CD4-positive, alpha-beta T cell (primary cell): ENCODE data around the gene STX7. TPM values are rescaled to one million over a fixed set of nuclear protein-coding genes. Genes with fewer than 3 reads are reported as not detected.

ENCODE experiments used
- ATAC-seq: fragments of 200-7000 bp; cut with Tn5 transposase; one replicate; pipeline ENCODE4 v1.10.0; 2022; ENCODE audit warnings: mild to moderate bottlenecking; ENCODE audit not compliant: poor library complexity
- CTCF ChIA-PET: fragments of 350-600 bp; sonication (Branson Sonifier 250); formaldehyde crosslinking; loops from one replicate; lab custom pipeline; 2021; ENCODE audit warnings: antibody characterized with exemption, inconsistent platforms; lab: Charles Lee
- POLR2A ChIA-PET: fragments of 350-600 bp; sonication (Branson Sonifier 250); formaldehyde crosslinking; loops from one replicate; lab custom pipeline; 2021; ENCODE audit warnings: antibody characterized with exemption, inconsistent platforms; lab: Charles Lee
- DNase-seq, 14 experiments: peaks; one replicate each; pipeline ENCODE4 v3.0.0-alpha.2; 2013 to 2020; ENCODE audit warnings: mixed read lengths in 2 of 14
- H3K27ac ChIP-seq, 2 donors: one replicate each; pipeline versions ENCODE4 v1.5.1 to v1.7.0; 2013; ENCODE audit warnings: low read length in 2 of 2, low read depth in 1 of 2, mild to moderate bottlenecking in 1 of 2
- H3K27me3 ChIP-seq, 2 experiments: 1 replicate in 1 of 2; 2 replicates in 1 of 2; pipeline versions ENCODE4 v1.6.1 to v1.7.0; 2013; ENCODE audit warnings: low read length in 2 of 2, control low read depth in 1 of 2, mild to moderate bottlenecking in 1 of 2, moderate library complexity in 1 of 2; ENCODE audit not compliant: insufficient read depth in 2 of 2, control insufficient read depth in 1 of 2
- H3K36me3 ChIP-seq: one replicate; pipeline ENCODE4 v1.6.1; 2013; ENCODE audit warnings: low read length, control low read depth; ENCODE audit not compliant: insufficient read depth
- H3K4me1 ChIP-seq: one replicate; pipeline ENCODE4 v1.6.1; 2013; ENCODE audit warnings: low read length, control low read depth; ENCODE audit not compliant: insufficient read depth
- H3K4me3 ChIP-seq: one replicate; pipeline ENCODE4 v1.5.1; 2013; ENCODE audit warnings: mild to moderate bottlenecking, low read length, moderate library complexity
- H3K9me3 ChIP-seq, 2 experiments: 1 replicate in 1 of 2; 2 replicates in 1 of 2; pipeline versions ENCODE4 v1.6.1 to v1.7.0; 2013; ENCODE audit warnings: low read length in 2 of 2, mild to moderate bottlenecking in 2 of 2, control low read depth in 1 of 2, moderate library complexity in 1 of 2; ENCODE audit not compliant: control insufficient read depth in 1 of 2, insufficient read depth in 1 of 2
- H3K27ac Mint-ChIP-seq: one replicate; pipeline ENCODE4 v1.8.0; 2020; ENCODE audit warnings: mixed read lengths
- H3K27me3 Mint-ChIP-seq: one replicate; pipeline ENCODE4 v1.8.0; 2021; ENCODE audit warnings: mixed read lengths
- H3K36me3 Mint-ChIP-seq: one replicate; pipeline ENCODE4 v1.8.0; 2021; ENCODE audit warnings: low read depth, mixed read lengths
- H3K4me1 Mint-ChIP-seq: one replicate; pipeline ENCODE4 v1.8.0; 2021; ENCODE audit warnings: low read depth, mixed read lengths
- H3K4me3 Mint-ChIP-seq: one replicate; pipeline ENCODE4 v1.8.0; 2020; ENCODE audit warnings: mild to moderate bottlenecking, mixed read lengths
- H3K9me3 Mint-ChIP-seq: one replicate; pipeline ENCODE4 v1.8.0; 2020; ENCODE audit warnings: mixed read lengths
- CTCF ChIP-seq: fragments of 200-600 bp; IDR thresholded peaks from one replicate; pipeline ENCODE4 v1.8.0; 2022; ENCODE audit warnings: antibody characterized with exemption, mild to moderate bottlenecking
- intact Hi-C, 2 experiments: fragments of 100-400 bp; cut with DNase I in 1 of 2; cut with micrococcal nuclease in 1 of 2; formaldehyde crosslinking; loops; one replicate each; pipeline versions ENCODE4 v1.15.1 to v1.9.0; 2023 to 2025; cut with DNase I, micrococcal nuclease
- total RNA-seq, 174 experiments: library from RNA in 2 of 174; stranded (reverse) in 2 of 174; gene quantifications; one replicate each; pipeline ENCODE4 v1.2.3 and lab custom pipeline; 2021 to 2026

The STX7 gene
- total RNA-seq, 2 experiments from 2014 or later: 4.3 to 5.9 TPM

DNA sequence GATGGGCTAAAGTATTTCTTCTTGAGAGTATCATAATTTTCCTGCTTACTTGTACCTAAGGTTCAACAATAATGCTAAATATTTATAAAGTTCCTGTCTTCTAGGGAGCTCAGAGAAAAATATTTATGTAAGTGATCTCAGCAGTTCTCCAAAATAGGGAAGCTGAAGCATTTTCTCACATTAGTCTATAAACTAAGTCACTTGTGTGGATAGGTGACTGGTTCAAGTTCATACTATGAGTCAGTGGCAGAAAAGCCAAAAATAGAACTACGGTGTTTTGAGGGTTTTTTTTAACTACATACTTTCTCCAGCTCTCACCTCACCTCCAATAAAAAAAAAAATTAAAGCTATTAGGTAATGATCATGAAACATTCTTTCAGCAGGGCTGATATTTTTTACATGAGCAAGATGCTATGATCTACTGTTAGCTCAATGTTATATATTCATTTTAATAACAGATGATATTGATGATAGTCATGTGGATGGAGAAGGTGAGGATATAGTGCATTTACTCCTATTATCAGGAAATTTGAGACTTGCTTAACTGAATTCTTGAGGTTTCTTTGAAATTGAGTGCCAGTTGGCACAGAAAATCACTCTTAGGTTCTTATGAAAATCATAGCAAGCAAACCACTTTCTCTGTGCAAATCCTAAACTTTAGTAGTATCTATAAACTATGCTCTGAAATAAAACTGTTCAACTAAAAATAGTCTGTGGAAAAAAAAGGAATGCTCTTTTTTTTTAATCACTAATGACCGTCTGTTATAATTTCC lies 107.6 kb downstream of the STX7 start:
- no peak overlapping the region for H3K4me3 Mint-ChIP-seq
- peaks cover 5% of the 10 kb centered on the region for H3K4me1 Mint-ChIP-seq
- H3K27ac Mint-ChIP-seq: no peak overlapping the region
- no peak for TF ChIP-seq CTCF
- ATAC-seq: no peak
- DNase-seq: no peak
- ChIA-PET POLR2A (interaction anchor here (0.6 kb wide), 1 partner anchor 28 kb away, joined by 3 read pairs; no protein-coding TSS in a partner anchor), CTCF (no interaction called here)
- peaks cover 3% of the 10 kb centered on the region for H3K9me3 Mint-ChIP-seq
- H3K27me3 Mint-ChIP-seq: peaks cover 74% of the 10 kb centered on the region
- no peaks in the 10 kb centered on the region for H3K36me3 Mint-ChIP-seq
- Histone ChIP-seq H3K27me3 (peaks cover 21 to 35% of the 10 kb centered on the region in 2 experiments), H3K36me3 (no peaks in the 10 kb centered on the region), H3K4me3 (no peak overlapping the region), H3K9me3 (no peaks in the 10 kb centered on the region), H3K27ac (no peak overlapping the region), H3K4me1 (peaks cover 12% of the 10 kb centered on the region)
- intact Hi-C loops: no loop called here

GRCh38 chr6:132404736-132405135 lies 108.2 kb downstream of the STX7 start:
- H3K27me3 Mint-ChIP-seq: peaks cover 74% of the 10 kb centered on the region
- no peak overlapping the region for H3K27ac Mint-ChIP-seq
- no peak for TF ChIP-seq CTCF
- Histone ChIP-seq H3K4me3 (no peak overlapping the region), H3K36me3 (no peaks in the 10 kb centered on the region), H3K27me3 (peaks cover 25 to 41% of the 10 kb centered on the region in 2 experiments), H3K27ac (no peak overlapping the region), H3K4me1 (peaks cover 12% of the 10 kb centered on the region), H3K9me3 (no peaks in the 10 kb centered on the region)
- no peaks in the 10 kb centered on the region for H3K36me3 Mint-ChIP-seq
- CTCF ChIA-PET: no interaction called here
- H3K4me1 Mint-ChIP-seq: peaks cover 8% of the 10 kb centered on the region
- DNase-seq: no peak
- POLR2A ChIA-PET: interaction anchor here (0.6 kb wide), 1 partner anchor 28 kb away, joined by 3 read pairs; no protein-coding TSS in a partner anchor
- intact Hi-C loops: no loop called here
- H3K9me3 Mint-ChIP-seq: peaks cover 3% of the 10 kb centered on the region
- H3K4me3 Mint-ChIP-seq: no peak overlapping the region
- ATAC-seq: no peak

- H3K36me3 ChIP-seq: no peaks in the 10 kb centered on the region
- no peak for TF ChIP-seq CTCF
- H3K9me3 Mint-ChIP-seq: peaks cover 3% of the 10 kb centered on the region
Measured at GRCh38 chr6:132404330-132404729, 108.6 kb downstream of the STX7 start.

More at GRCh38 chr6:132404330-132404729, 108.6 kb downstream of the STX7 start:
- peaks cover 78% of the 10 kb centered on the region for H3K27me3 Mint-ChIP-seq
- DNase-seq: no peak
- CTCF ChIA-PET: no interaction called here
- no peaks in the 10 kb centered on the region for H3K9me3 ChIP-seq
- H3K27ac ChIP-seq: no peak overlapping the region
- intact Hi-C loops: no loop called here
- peaks cover 12% of the 10 kb centered on the region for H3K4me1 ChIP-seq
- H3K36me3 Mint-ChIP-seq: no peaks in the 10 kb centered on the region
- H3K27ac Mint-ChIP-seq: no peak overlapping the region
- POLR2A ChIA-PET: no interaction called here
- no peak for ATAC-seq
- H3K4me3 ChIP-seq: no peak overlapping the region
- H3K4me1 Mint-ChIP-seq: peaks cover 8% of the 10 kb centered on the region
- peaks cover 25 to 45% of the 10 kb centered on the region in 2 experiments for H3K27me3 ChIP-seq
- no peak overlapping the region for H3K4me3 Mint-ChIP-seq
